NCI-H748 (cell line): ENCODE data around the gene RAB5IF.
"Not testable (repeated sequence)": the region's sequence is repeated elsewhere in the genome, so short reads cannot be mapped to it uniquely, and the experiment has no call there.

Experiments
- DNase-seq: peaks from one replicate; lab custom pipeline; 2025; ENCODE audit not compliant: unreplicated experiment; lab: John Stamatoyannopoulos, UW

Gene RAB5IF

GRCh38 chr20:36585410-36586125 lies 20.0 kb upstream of the RAB5IF start:
- DNase-seq, result peak; percentile 19

DNA sequence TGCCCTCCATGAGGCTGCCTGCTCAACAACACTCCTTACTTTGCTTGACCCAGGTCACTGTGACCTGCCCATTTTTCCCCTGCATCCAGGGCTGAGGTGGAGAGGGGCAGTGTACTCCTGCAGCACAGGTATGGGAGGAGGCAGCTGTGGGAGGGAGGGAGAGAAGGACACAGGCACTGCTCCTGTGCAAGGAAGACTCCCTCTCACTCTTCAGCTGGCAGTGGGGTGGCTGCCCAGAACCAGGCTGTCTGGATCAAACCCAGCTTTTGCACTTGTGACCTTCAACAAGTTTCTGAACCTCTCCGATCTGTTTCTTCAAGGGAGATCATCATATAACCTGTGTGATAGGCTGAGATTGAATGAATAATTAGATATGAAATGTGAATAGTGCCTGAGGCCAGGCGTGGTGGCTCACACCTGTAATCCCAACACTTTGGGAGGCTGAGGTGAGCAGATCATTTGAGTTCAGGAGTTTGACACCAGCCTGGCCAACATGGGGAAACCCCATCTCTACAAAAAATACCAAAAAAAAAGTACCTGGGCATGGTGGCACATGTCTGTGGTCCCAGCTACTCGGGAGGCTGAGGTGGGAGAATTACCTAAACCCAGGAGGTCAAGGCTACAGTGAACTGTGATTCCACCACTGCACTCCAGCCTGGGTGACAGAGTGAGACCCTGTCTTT lies 18.1 kb upstream of the RAB5IF start:
- DNase-seq, result no peak

GRCh38 chr20:36591281-36591680 lies 14.3 kb upstream of the RAB5IF start:
- DNase-seq, result no peak

- DNase-seq, result peak; percentile 44
These were observed 13.5 kb upstream of the RAB5IF start for GRCh38 chr20:36591854-36592641.

DNA sequence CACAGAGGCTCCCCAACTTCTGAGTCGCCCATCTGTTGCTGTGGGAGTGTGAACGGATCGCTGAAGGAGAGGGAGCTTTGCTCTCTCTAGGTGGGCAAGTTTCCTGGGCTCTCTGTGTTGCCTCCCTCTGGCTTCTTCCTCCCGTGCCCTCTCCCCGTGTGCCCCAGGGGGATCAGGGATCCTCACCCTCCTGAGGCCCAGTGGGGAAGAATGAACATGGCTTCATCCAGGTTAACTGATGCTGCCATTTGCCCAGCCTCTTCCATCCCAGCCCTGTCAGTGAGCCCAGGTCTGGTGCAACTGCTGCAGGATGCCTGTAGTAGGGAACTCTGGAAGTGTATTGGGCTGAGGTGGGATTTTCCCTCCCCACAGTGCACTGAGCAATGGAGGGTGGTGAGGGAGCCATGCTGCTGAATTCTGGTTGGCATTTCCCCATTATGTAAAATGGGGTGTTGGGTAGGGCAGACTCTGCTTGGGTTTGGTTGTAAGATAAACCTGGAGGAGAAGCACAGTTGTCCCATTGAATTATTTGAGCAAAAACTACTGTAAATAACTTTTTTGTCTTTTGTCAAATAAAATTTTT lies 12.1 kb upstream of the RAB5IF start:
- no peak for DNase-seq

GRCh38 chr20:36599912-36600345 lies 5.7 kb upstream of the RAB5IF start:
- DNase-seq, result no peak

GRCh38 chr20:36601540-36601939 lies 4.0 kb upstream of the RAB5IF start:
- DNase-seq, result no peak

GRCh38 chr20:36604952-36605398 lies 604 bp upstream of the RAB5IF start:
- DNase-seq, result no peak

- DNase-seq, result no peak
These were observed 833 bp downstream of the RAB5IF start for GRCh38 chr20:36606158-36607066.

GRCh38 chr20:36607586-36608387 lies 2.2 kb downstream of the RAB5IF start:
- no peak for DNase-seq

DNA sequence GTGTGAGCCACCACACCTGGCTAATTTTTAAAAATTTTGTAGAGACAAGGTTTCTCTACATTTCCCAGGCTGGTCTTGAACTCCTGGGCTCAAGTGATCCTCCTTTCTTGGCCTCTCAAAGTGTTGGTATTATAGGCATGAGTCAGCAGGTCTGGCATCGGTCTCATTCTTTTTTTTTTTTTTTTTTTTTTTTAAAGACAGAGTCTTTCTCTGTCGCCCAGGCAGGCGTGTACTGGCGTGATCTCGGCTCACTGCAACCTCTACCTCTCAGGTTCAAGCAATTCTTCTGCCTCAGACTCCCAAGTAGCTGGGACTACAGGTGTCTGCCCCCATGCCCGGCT lies 2.8 kb downstream of the RAB5IF start:
- not testable (repeated sequence) for DNase-seq

DNA sequence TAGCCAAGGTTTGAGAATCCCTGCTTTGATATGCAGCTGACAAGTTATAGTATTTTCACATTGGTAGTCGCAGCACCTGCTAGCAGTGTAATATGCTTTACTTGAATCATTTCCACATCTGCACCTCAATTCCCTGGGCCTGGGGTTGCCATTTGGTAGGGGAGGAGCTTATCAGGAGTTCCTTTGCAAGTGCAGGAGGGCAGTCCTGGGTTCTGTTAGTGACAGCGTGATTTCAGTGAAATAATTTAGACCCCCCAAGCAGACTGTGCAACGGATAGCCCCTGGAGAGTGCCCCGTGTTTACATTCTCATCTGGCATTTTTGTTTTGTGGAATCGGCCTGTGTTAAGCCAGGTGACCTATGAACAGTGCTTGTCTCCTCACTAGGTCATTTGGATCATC lies 6.0 kb downstream of the RAB5IF start:
- no peak for DNase-seq

DNA sequence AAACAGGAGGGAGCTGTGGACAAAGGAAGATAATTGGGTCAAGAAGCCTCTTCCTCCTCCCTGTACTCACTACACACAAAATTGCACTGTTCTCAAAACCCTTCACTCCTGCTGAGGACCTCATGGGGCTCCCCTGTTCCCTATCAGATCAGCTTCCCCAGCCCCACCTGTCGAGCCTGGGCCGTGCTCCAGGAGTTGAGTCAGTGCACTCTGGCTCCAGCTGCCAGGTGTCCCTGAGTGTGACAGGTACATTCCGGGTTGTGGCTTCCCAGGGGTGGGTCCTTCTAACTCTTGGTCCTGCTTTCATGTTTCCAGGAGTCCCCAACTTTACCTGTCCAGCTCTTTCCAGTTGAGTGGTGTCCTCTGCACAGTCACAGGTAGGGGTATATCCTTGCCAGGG lies 8.4 kb downstream of the RAB5IF start:
- no peak for DNase-seq

DNA sequence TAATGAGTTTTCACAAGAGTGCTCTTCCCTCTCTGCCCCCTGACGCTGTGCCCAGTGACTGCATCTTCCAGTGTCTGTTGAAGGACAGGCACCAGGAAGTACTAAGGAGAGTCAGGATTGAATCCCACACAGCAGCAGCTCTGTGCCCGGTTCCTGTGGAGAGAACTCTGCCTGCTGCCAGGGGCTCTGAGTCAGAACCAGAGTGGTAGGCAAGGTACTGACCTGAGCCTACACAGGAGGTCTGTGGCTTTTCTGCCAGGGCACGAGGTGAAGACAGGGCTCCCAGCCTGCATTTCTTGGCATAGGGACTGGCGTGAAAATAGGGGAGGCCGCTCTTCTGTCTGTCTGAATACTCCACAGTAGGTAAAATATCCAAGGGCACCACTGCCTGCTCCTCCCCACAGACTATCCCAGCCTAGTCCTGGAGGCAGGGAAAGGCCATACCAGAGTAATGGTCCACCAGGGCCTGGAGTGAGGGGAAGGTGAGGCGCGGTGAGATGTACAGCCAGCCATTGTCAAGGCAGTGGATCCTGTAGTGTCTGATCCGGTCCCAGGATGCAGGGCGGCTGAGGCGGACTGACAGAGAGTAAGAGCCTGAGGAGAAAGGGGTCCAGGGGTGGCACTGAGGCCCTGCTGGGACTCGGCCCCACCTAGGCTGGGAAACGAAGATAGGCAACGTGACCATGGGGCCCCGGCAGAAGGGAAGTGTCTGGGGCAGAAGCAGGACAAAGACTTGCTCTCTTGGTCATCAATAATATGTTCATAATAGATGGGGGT lies 9.4 kb downstream of the RAB5IF start:
- no peak for DNase-seq

- no peak for DNase-seq
These were observed 15.3 kb downstream of the RAB5IF start for GRCh38 chr20:36620917-36621316.

DNA sequence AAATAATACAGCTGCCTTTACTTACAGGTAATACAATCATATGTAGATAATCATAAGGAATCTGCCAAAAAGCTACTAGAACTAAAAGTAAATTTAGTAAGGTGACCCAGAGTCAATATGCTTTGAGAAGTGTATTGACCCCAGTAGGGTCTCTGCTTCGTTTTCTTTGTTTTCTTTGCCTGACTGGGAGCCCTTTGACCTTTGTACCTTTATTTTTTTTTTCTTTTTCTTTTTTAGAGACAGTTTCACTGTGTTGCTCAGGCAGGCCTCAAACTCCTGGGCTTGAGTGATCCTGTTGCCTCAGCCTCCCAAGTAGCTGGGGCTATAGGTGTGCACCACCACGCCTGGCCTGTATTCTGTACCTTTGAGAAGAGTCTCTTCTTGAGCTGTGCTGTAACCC lies 17.9 kb downstream of the RAB5IF start:
- DNase-seq, result no peak

DNA sequence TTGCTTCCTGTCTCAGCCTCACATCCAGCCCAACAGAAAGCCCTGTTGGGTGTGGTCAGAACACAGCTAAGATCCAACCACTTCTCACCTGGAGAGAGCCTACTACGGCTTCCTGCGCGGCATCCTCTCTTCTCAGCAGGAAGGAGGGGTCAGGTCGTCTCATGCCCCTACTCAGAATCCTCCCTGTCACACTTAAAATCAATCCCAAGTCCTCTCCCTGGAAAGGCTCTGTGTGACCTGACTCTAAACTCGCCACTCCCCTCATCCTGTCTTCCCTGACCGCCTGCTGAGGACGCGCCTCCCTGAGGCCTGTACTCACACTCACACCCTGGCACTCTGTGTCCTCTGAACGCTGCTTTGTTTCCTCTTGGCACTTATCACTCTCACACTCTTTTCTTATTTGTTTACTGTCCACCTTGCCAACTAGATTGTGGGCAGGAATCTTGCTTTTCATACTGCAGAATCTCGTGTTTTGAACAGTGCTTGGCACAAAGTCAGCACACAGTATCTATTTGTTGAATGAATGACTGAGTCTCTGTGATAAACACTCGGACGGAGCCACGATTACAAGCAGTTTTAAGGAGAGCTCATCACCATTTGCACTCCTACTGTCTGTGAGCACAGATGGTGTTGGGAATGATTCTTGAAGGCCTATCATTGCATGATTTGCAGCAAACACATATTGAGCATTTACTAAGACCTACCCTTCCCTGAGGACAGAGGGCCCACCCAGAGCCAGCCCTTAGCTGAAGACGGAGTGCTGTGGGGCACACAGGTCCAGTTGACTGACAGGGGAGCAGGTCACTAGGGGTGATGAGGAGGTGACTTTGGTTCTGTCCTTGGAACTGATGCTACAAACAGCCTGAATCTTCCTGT lies 18.7 kb downstream of the RAB5IF start:
- DNase-seq, result peak; percentile 6

DNA sequence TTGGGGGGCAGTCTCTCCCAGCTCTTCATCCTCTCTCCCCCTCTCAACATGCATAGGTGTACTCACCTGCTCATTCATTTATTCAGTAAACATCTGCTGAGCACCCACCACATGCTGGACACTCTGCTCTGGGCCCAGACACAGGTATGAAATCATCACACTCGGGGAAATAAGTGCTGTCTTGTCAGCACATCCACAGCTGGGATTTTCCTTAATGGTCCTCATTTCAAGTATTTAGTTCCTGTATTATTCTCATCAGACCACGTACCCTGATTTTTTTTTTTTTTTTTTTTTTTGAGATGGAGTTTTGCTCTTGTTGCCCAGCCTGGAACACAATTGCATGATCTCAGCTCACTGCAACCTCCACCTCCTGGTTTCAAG lies 19.4 kb downstream of the RAB5IF start:
- DNase-seq, result no peak
